ENCODE data around the gene SEC14L1. TPM values are rescaled to one million over a fixed set of nuclear protein-coding genes. Genes with fewer than 3 reads are reported as not detected.
"Not testable (repeated sequence)": the region's sequence is repeated elsewhere in the genome, so short reads cannot be mapped to it uniquely, and the experiment has no call there.

SEC14L1 gene
- total RNA-seq, 4 donors from 2014 or later, result 72.8 to 330 (median 113) TPM

GRCh38 chr17:77132411-77133086 lies 8.2 kb upstream of the SEC14L1 start:
- TF ChIP-seq, protein P1, sequence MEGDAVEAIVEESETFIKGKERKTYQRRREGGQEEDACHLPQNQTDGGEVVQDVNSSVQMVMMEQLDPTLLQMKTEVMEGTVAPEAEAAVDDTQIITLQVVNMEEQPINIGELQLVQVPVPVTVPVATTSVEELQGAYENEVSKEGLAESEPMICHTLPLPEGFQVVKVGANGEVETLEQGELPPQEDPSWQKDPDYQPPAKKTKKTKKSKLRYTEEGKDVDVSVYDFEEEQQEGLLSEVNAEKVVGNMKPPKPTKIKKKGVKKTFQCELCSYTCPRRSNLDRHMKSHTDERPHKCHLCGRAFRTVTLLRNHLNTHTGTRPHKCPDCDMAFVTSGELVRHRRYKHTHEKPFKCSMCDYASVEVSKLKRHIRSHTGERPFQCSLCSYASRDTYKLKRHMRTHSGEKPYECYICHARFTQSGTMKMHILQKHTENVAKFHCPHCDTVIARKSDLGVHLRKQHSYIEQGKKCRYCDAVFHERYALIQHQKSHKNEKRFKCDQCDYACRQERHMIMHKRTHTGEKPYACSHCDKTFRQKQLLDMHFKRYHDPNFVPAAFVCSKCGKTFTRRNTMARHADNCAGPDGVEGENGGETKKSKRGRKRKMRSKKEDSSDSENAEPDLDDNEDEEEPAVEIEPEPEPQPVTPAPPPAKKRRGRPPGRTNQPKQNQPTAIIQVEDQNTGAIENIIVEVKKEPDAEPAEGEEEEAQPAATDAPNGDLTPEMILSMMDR (IDR thresholded peaks at IDR 0.05), result no peak
- ATAC-seq (ENCODE audit: low FRiP score), result no peak
- DNase-seq (ENCODE audit: low spot score), result no peak

- DNase-seq (ENCODE audit: low spot score) (no peak), ATAC-seq (ENCODE audit: low FRiP score) (no peak)
- TF ChIP-seq, protein P1 (IDR thresholded peaks at IDR 0.05), result no peak
These were observed 7.6 kb upstream of the SEC14L1 start for GRCh38 chr17:77133087-77133638.

- DNase-seq (ENCODE audit: low spot score), result no peak
- ATAC-seq (ENCODE audit: low FRiP score), result no peak
- TF ChIP-seq, protein P1 (IDR thresholded peaks at IDR 0.05), result no peak
These were observed 4.4 kb upstream of the SEC14L1 start for GRCh38 chr17:77136420-77136767.

- no peak for ATAC-seq (ENCODE audit: low FRiP score)
- DNase-seq (ENCODE audit: low spot score), result no peak
- TF ChIP-seq, protein P1 (IDR thresholded peaks at IDR 0.05), result no peak
These were observed 3.7 kb upstream of the SEC14L1 start for GRCh38 chr17:77137111-77137510.

- DNase-seq (ENCODE audit: low spot score); ATAC-seq (ENCODE audit: low FRiP score): not testable (repeated sequence)
These were observed 2.9 kb upstream of the SEC14L1 start for GRCh38 chr17:77137886-77138285.

DNA sequence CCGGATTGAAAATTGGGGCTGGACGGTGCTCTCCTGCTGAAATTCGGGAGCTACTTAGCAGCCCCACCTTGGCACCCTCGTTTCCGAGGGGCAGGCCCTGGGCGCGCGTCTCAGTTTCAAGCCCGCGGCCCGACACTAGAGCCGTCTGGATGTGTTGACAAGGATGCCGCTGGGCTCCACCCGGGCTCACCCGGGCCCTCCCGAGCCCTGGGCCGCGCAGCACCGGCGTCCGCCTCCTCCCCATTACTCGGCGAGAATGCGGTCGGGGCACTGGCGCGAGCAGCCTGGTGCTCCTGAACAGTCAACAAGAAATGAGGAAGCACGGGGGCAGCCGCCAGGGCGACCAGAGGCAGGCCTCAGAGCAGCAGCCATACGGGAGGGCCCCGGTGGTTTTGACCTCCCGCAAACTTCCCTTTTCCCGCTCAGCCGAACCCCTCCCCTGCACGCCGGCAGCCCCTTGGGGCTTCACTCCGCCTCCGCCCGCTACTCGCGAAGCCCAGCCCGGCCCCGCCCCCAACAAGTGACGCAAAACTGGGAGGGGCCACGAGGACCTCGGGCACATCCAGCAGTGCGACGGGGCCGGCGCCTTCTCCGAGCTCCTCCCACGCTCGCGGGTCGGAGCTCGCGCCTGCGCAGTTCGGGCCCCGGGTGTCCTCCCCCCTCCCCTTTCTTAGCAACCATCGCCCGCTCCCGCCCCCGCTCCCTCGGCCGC lies 447 bp upstream of the SEC14L1 start:
- peak; percentile 96 for ATAC-seq (ENCODE audit: low FRiP score)
- peak; percentile 98 for DNase-seq (ENCODE audit: low spot score)
- TF ChIP-seq, protein P1 (IDR thresholded peaks at IDR 0.05), result no peak

DNA sequence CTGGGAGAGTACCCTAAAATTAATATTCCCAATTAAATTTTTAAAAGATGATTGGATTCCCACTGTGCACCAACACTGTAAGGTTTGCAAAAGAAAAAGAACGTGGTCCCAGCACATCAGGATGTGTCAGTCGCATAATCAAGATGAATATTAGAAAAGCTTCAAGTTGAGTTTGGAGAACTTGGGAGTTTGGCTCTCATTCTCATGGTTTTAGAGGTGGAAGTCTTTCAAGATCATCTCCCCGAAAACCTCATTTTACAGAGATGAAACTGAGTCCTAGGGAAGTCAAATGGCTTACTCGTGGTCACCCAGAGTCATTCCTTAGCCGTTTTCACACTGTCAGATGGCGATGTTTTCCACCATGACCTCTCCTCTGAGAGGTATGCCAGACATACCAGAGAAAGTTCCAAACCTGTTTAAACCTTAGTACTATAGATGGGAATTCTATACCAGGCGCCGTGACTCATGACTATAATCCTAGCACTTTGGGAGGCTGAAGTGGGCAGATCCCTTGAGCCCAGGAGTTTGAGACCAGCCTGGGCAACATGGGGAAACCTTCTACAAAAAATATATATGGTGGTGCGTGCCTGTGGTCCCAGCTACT lies 1.2 kb downstream of the SEC14L1 start:
- DNase-seq (ENCODE audit: low spot score), result no peak
- no peak for ATAC-seq (ENCODE audit: low FRiP score)
- TF ChIP-seq, protein P1 (IDR thresholded peaks at IDR 0.05), result no peak

Measured in omental fat pad (tissue), 4 donors.